H9 (cell line): ENCODE data around the gene HMCN1. TPM values are rescaled to one million over a fixed set of nuclear protein-coding genes. Genes with fewer than 3 reads are reported as not detected.
A peak's percentile ranks its signal among the peaks of the same experiment; 100 is the strongest.

Source experiments
- DNase-seq: peaks from one replicate; pipeline ENCODE4 v3.0.0-alpha.2; 2017
- H2AFZ ChIP-seq: one replicate; pipeline ENCODE4 v1.6.1; 2013; ENCODE audit warnings: mild to moderate bottlenecking, low read length, control low read depth, moderate library complexity
- H2AK5ac ChIP-seq: 2 replicates; pipeline ENCODE4 v1.6.1; 2013; ENCODE audit warnings: low read length, control low read depth, mixed read lengths; ENCODE audit not compliant: insufficient read length
- H2BK120ac ChIP-seq: one replicate; pipeline ENCODE4 v1.6.1; 2013; ENCODE audit warnings: low read depth, mild to moderate bottlenecking, low read length, control low read depth, inconsistent platforms; ENCODE audit not compliant: poor library complexity, severe bottlenecking
- H2BK12ac ChIP-seq: 2 replicates; pipeline ENCODE4 v1.6.1; 2013; ENCODE audit warnings: low read length, control low read depth, mixed read lengths, low read depth; ENCODE audit not compliant: insufficient read length
- H2BK15ac ChIP-seq: 2 replicates; pipeline ENCODE4 v1.6.1; 2013; ENCODE audit warnings: low read depth, low read length, control low read depth
- H2BK20ac ChIP-seq: one replicate; pipeline ENCODE4 v1.6.1; 2013; ENCODE audit warnings: low read depth, mild to moderate bottlenecking, low read length, control low read depth, inconsistent platforms; ENCODE audit not compliant: poor library complexity, severe bottlenecking
- H2BK5ac ChIP-seq: 2 replicates; pipeline ENCODE4 v1.6.1; 2013; ENCODE audit warnings: low read length, control low read depth, mixed read lengths; ENCODE audit not compliant: insufficient read length
- H3K14ac ChIP-seq: 2 replicates; pipeline ENCODE4 v1.6.1; 2013; ENCODE audit warnings: low read length, control low read depth; ENCODE audit not compliant: insufficient read depth
- H3K18ac ChIP-seq: 2 replicates; pipeline ENCODE4 v1.6.1; 2013; ENCODE audit warnings: low read depth, mild to moderate bottlenecking, mixed read lengths, low read length, control low read depth; ENCODE audit not compliant: insufficient read length
- H3K23ac ChIP-seq: 2 replicates; pipeline ENCODE4 v1.6.1; 2013; ENCODE audit warnings: low read length, control low read depth, mixed read lengths, low read depth; ENCODE audit not compliant: insufficient read length
- H3K23me2 ChIP-seq: 2 replicates; pipeline ENCODE4 v1.6.1; 2013; ENCODE audit warnings: low read depth, mild to moderate bottlenecking, mixed read lengths, low read length, control low read depth; ENCODE audit not compliant: insufficient read length, poor library complexity, severe bottlenecking
- H3K27ac ChIP-seq: 2 replicates; pipeline ENCODE4 v1.5.1; 2013; ENCODE audit warnings: low read length, control low read depth, mixed read lengths, low read depth; ENCODE audit not compliant: insufficient read length
- H3K27me3 ChIP-seq: 2 replicates; pipeline ENCODE4 v1.6.1; 2013; ENCODE audit warnings: low read length, control low read depth, inconsistent platforms; ENCODE audit not compliant: insufficient read depth
- H3K4ac ChIP-seq: 2 replicates; pipeline ENCODE4 v1.6.1; 2013; ENCODE audit warnings: low read depth, mild to moderate bottlenecking, control low read depth, inconsistent platforms, low read length, moderate library complexity
- H3K4me1 ChIP-seq: 2 replicates; pipeline ENCODE4 v1.6.1; 2013; ENCODE audit warnings: low read length, control low read depth, inconsistent platforms; ENCODE audit not compliant: insufficient read depth
- H3K4me2 ChIP-seq: 2 replicates; pipeline ENCODE4 v1.6.1; 2013; ENCODE audit warnings: low read length, control low read depth, mixed read lengths; ENCODE audit not compliant: insufficient read length, insufficient read depth
- H3K56ac ChIP-seq: 2 replicates; pipeline ENCODE4 v1.6.1; 2013; ENCODE audit warnings: low read depth, mild to moderate bottlenecking, mixed read lengths, low read length, control low read depth; ENCODE audit not compliant: insufficient read length
- H3K79me1 ChIP-seq: 2 replicates; pipeline ENCODE4 v1.6.1; 2013; ENCODE audit warnings: low read depth, mild to moderate bottlenecking, moderate library complexity, low read length, control low read depth, inconsistent platforms; ENCODE audit not compliant: insufficient read depth, poor library complexity, severe bottlenecking
- H3K79me2 ChIP-seq: 2 replicates; pipeline ENCODE4 v1.6.1; 2013; ENCODE audit warnings: low read length, control low read depth, inconsistent platforms; ENCODE audit not compliant: insufficient read depth
- H3K9ac ChIP-seq: 2 replicates; pipeline ENCODE4 v1.6.1; 2013; ENCODE audit warnings: low read length, control low read depth, mixed read lengths; ENCODE audit not compliant: insufficient read length; ENCODE audit errors: extremely low read depth
- H3K9me3 ChIP-seq: one replicate; pipeline ENCODE4 v1.6.1; 2013; ENCODE audit warnings: low read depth, low read length, inconsistent platforms; ENCODE audit not compliant: control insufficient read depth
- H3T11ph ChIP-seq: one replicate; pipeline ENCODE4 v1.6.1; 2013; ENCODE audit warnings: mild to moderate bottlenecking, low read length, control low read depth, inconsistent platforms
- H4K20me1 ChIP-seq: one replicate; pipeline ENCODE4 v1.6.1; 2013; ENCODE audit not compliant: control insufficient read depth, insufficient read length, insufficient read depth
- H4K5ac ChIP-seq: 2 replicates; pipeline ENCODE4 v1.6.1; 2013; ENCODE audit warnings: low read depth, mild to moderate bottlenecking, mixed read lengths, low read length, control low read depth; ENCODE audit not compliant: insufficient read length
- H4K8ac ChIP-seq: replicated peaks from 2 replicates; pipeline ENCODE4 v1.6.1; 2013; ENCODE audit warnings: low read length, control low read depth, mixed read lengths, low read depth; ENCODE audit not compliant: insufficient read length
- H4K91ac ChIP-seq: 2 replicates; pipeline ENCODE4 v1.6.1; 2013; ENCODE audit warnings: low read depth, mild to moderate bottlenecking, moderate library complexity, mixed read lengths, low read length, control low read depth; ENCODE audit not compliant: insufficient read length
- H3K27ac Mint-ChIP-seq, 3 experiments: 2 replicates in 2 of 3; 3 replicates in 1 of 3; pipeline ENCODE4 v1.8.0; 2020 to 2021; ENCODE audit warnings: mixed read lengths in 3 of 3, mild to moderate bottlenecking in 1 of 3, moderate library complexity in 1 of 3
- H3K27me3 Mint-ChIP-seq: 2 replicates; pipeline ENCODE4 v1.8.0; 2021; ENCODE audit warnings: low read depth, mild to moderate bottlenecking, moderate library complexity, mixed read lengths
- H3K36me3 Mint-ChIP-seq, 3 experiments: 2 replicates in 2 of 3; 3 replicates in 1 of 3; pipeline ENCODE4 v1.8.0; 2020 to 2021; ENCODE audit warnings: low read depth in 3 of 3, mixed read lengths in 3 of 3; ENCODE audit not compliant: insufficient read depth in 1 of 3
- H3K4me1 Mint-ChIP-seq, 2 experiments: 2 replicates each; pipeline ENCODE4 v1.8.0; 2020; ENCODE audit warnings: mixed read lengths in 2 of 2
- H3K4me3 Mint-ChIP-seq, 2 experiments: 2 replicates in 1 of 2; 3 replicates in 1 of 2; pipeline ENCODE4 v1.8.0; 2020 to 2021; ENCODE audit warnings: mild to moderate bottlenecking in 2 of 2, mixed read lengths in 2 of 2, moderate library complexity in 1 of 2
- H3K9me3 Mint-ChIP-seq, 2 experiments: 2 replicates in 1 of 2; 3 replicates in 1 of 2; pipeline ENCODE4 v1.8.0; 2020; ENCODE audit warnings: mild to moderate bottlenecking in 2 of 2, mixed read lengths in 2 of 2, moderate library complexity in 1 of 2
- CTCF ChIP-seq: fragments of 200-600 bp; sonication (generic); conservative IDR thresholded peaks from 3 replicates; pipeline ENCODE4 v1.8.0; 2021; ENCODE audit warnings: antibody characterized with exemption, mild to moderate bottlenecking
- WGBS: extraction: QIAGEN DNeasy Blood & Tissue Kit; methylation state at CpG from one replicate; pipeline ENCODE4 v1.1.7; 2013; ENCODE audit warnings: missing lambda C conversion rate, low lambda C conversion rate, mixed read lengths; ENCODE audit not compliant: insufficient read length; ENCODE audit errors: extremely low coverage; 5-methylcytosine and 5-hydroxymethylcytosine counted together
- total RNA-seq: library from RNA; stranded (reverse); gene quantifications from 2 replicates; pipeline ENCODE4 v1.2.1, GENCODE V29; 2021

HMCN1 gene
- total RNA-seq, 1 experiment from 2014 or later = 3.3 TPM

- H3K4me3 Mint-ChIP-seq = peak overlapping the region in 1 of 2 experiments; percentile 86; a peak in 2 of 5 replicates
- Histone ChIP-seq H4K5ac (no peak overlapping the region), H3K4me2 (no peak overlapping the region), H2BK12ac (no peak overlapping the region), H3K27me3 (no peaks in the 10 kb centered on the region; the same call in 1 of the 2 replicates), H3K4me1 (peaks cover 3% of the 10 kb centered on the region; the same call in 1 of the 2 replicates), H3K56ac (no peak overlapping the region), H2BK120ac (no peak overlapping the region), H3K14ac (no peak overlapping the region), H4K91ac (no peak overlapping the region), H3K9me3 (no peaks in the 10 kb centered on the region), H4K8ac (no peak overlapping the region), H2BK5ac (no peak overlapping the region), H3K23me2 (peaks cover 7% of the 10 kb centered on the region), H4K20me1 (no peaks in the 10 kb centered on the region), H3K23ac (no peak overlapping the region), H3K9ac (no peak overlapping the region), H2AFZ (no peak overlapping the region), H3K18ac (no peak overlapping the region), H2BK15ac (no peak overlapping the region), H3K79me2 (no peaks in the 10 kb centered on the region), H3T11ph (no peak overlapping the region), H3K27ac (no peak overlapping the region), H2AK5ac (no peak overlapping the region), H3K4ac (no peak overlapping the region), H2BK20ac (no peak overlapping the region), H3K79me1 (no peaks in the 10 kb centered on the region)
- H3K27me3 Mint-ChIP-seq = peaks cover 29% of the 10 kb centered on the region
- no peaks in the 10 kb centered on the region for H3K9me3 Mint-ChIP-seq
- H3K36me3 Mint-ChIP-seq = no peaks in the 10 kb centered on the region; a peak in 1 of 7 replicates
- WGBS = no CpG with 5 or more reads among the region's 5 CpGs
- H3K4me1 Mint-ChIP-seq = peaks cover 16 to 27% of the 10 kb centered on the region in 2 experiments
- no peak overlapping the region for H3K27ac Mint-ChIP-seq
- no peak for TF ChIP-seq CTCF
- no peak for DNase-seq
Measured at GRCh38 chr1:185732951-185733350, 1.2 kb upstream of the HMCN1 start.
